Measurements from ENCODE around the gene KRT79.

DNA sequence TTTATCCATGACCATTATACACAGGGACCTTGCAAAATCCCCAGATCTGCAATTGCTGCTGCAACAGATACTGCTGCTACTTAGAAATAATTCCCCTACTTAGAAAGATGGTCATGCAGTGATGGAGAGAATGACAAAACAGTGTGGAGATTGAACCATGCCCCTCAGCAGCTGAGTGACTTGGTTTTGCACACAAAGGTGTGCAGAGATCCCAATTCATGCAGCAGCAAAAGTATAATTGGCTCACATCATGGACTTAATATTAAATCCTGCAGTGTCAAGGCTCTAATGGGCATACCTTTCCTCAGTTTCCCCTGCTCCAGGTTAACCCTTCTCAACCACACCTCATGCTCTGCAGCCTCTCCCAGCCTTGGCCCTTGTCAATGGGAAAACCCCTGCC, 17.7 kb upstream of the KRT79 start:
- TF ChIP-seq, protein P1, sequence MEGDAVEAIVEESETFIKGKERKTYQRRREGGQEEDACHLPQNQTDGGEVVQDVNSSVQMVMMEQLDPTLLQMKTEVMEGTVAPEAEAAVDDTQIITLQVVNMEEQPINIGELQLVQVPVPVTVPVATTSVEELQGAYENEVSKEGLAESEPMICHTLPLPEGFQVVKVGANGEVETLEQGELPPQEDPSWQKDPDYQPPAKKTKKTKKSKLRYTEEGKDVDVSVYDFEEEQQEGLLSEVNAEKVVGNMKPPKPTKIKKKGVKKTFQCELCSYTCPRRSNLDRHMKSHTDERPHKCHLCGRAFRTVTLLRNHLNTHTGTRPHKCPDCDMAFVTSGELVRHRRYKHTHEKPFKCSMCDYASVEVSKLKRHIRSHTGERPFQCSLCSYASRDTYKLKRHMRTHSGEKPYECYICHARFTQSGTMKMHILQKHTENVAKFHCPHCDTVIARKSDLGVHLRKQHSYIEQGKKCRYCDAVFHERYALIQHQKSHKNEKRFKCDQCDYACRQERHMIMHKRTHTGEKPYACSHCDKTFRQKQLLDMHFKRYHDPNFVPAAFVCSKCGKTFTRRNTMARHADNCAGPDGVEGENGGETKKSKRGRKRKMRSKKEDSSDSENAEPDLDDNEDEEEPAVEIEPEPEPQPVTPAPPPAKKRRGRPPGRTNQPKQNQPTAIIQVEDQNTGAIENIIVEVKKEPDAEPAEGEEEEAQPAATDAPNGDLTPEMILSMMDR (conservative IDR thresholded peaks at IDR 0.05 in 1 of 2, IDR thresholded peaks at IDR 0.05 in 1 of 2; ENCODE audit: extremely low read depth in 1 of 2, insufficient read depth in 1 of 2, low read depth in 1 of 2, low read length in 2 of 2), result no peak
- no peak for TF ChIP-seq EZH2 (IDR thresholded peaks at IDR 0.05; ENCODE audit: borderline replicate concordance, low read length)

All from mammary epithelial cell (primary cell).